ENCODE results near the gene SCNN1A. TPM values are rescaled to one million over a fixed set of nuclear protein-coding genes. Genes with fewer than 3 reads are reported as not detected.
A peak's percentile ranks its signal among the peaks of the same experiment; 100 is the strongest.

SCNN1A gene
- total and polyA plus RNA-seq, 4 experiments from 2014 or later: 0.24 to 1.3 (median 0.60) TPM

GRCh38 chr12:6311822-6312528, 63.4 kb downstream of the SCNN1A start:
- no peak overlapping the region for H3K4me3 ChIP-seq (ENCODE audit: low read length in 2 of 2)
- no peak for DNase-seq
- Mint-ChIP-seq H3K4me3 (peak overlapping the region in 1 of 8 donors; percentile 31), H3K4me1 (no peaks in the 10 kb centered on the region), H3K27ac (no peak overlapping the region), H3K36me3 (no peaks in the 10 kb centered on the region), H3K9me3 (no peaks in the 10 kb centered on the region), H3K27me3 (peaks cover 7 to 13% of the 10 kb centered on the region in 2 donors)
- intact Hi-C loops (cut with micrococcal nuclease): no loop called here
- no peak overlapping the region for H3K27ac ChIP-seq (ENCODE audit: low read depth, low read length)
- POLR2A ChIA-PET (ENCODE audit: partially characterized antibody): no interaction called here
- H3K4me1 ChIP-seq (ENCODE audit: insufficient read depth, low read length): peaks cover 6% of the 10 kb centered on the region
- H3K36me3 ChIP-seq (ENCODE audit: insufficient read depth, low read length): no peaks in the 10 kb centered on the region
- peaks cover 5% of the 10 kb centered on the region for H3K27me3 ChIP-seq (ENCODE audit: insufficient read depth, low read length)
- CTCF ChIA-PET (ENCODE audit: partially characterized antibody): interaction anchor here (1.5 kb wide), 1 partner anchor 154 kb away, joined by 3 read pairs; no protein-coding TSS in a partner anchor
- no peaks in the 10 kb centered on the region for H3K9me3 ChIP-seq (ENCODE audit: control insufficient read depth in 1 of 2, low read length in 2 of 2)

GRCh38 chr12:6310771-6311610, 64.4 kb downstream of the SCNN1A start:
- Mint-ChIP-seq H3K9me3 (no peaks in the 10 kb centered on the region), H3K27ac (no peak overlapping the region), H3K27me3 (peaks cover 7 to 13% of the 10 kb centered on the region in 2 donors), H3K4me3 (peak overlapping the region in 1 of 8 donors; percentile 20), H3K4me1 (no peaks in the 10 kb centered on the region), H3K36me3 (no peaks in the 10 kb centered on the region)
- POLR2A ChIA-PET (ENCODE audit: partially characterized antibody): no interaction called here
- Histone ChIP-seq H3K4me1 (ENCODE audit: insufficient read depth, low read length) (peaks cover 6% of the 10 kb centered on the region), H3K27ac (ENCODE audit: low read depth, low read length) (no peak overlapping the region), H3K27me3 (ENCODE audit: insufficient read depth, low read length) (peaks cover 5% of the 10 kb centered on the region), H3K9me3 (ENCODE audit: control insufficient read depth in 1 of 2, low read length in 2 of 2) (no peaks in the 10 kb centered on the region), H3K4me3 (ENCODE audit: low read length in 2 of 2) (no peak overlapping the region), H3K36me3 (ENCODE audit: insufficient read depth, low read length) (no peaks in the 10 kb centered on the region)
- intact Hi-C loops (cut with micrococcal nuclease): no loop called here
- CTCF ChIA-PET (ENCODE audit: partially characterized antibody): interaction anchor here (1.5 kb wide), 1 partner anchor 155 kb away, joined by 3 read pairs; no protein-coding TSS in a partner anchor
- no peak for DNase-seq

GRCh38 chr12:6307529-6307928, 67.8 kb downstream of the SCNN1A start:
- peaks cover 5% of the 10 kb centered on the region for H3K27me3 ChIP-seq (ENCODE audit: insufficient read depth, low read length)
- Mint-ChIP-seq H3K4me3 (peak overlapping the region in 1 of 8 donors; percentile 27), H3K36me3 (no peaks in the 10 kb centered on the region), H3K27ac (peak overlapping the region in 2 of 7 donors; percentile 14 to 48), H3K4me1 (peaks cover 0 to 1% (median 0%) of the 10 kb centered on the region in 4 donors), H3K27me3 (peaks cover 12 to 18% of the 10 kb centered on the region in 2 donors), H3K9me3 (no peaks in the 10 kb centered on the region)
- no peaks in the 10 kb centered on the region for H3K9me3 ChIP-seq (ENCODE audit: control insufficient read depth in 1 of 2, low read length in 2 of 2)
- H3K36me3 ChIP-seq (ENCODE audit: insufficient read depth, low read length): no peaks in the 10 kb centered on the region
- H3K27ac ChIP-seq (ENCODE audit: low read depth, low read length): no peak overlapping the region
- H3K4me1 ChIP-seq (ENCODE audit: insufficient read depth, low read length): peaks cover 6% of the 10 kb centered on the region
- no peak overlapping the region for H3K4me3 ChIP-seq (ENCODE audit: low read length in 2 of 2)
- ChIA-PET POLR2A (ENCODE audit: partially characterized antibody) (no interaction called here), CTCF (ENCODE audit: partially characterized antibody) (no interaction called here)
- no peak for DNase-seq
- intact Hi-C loops (cut with micrococcal nuclease): no loop called here

- H3K4me3 Mint-ChIP-seq: no peak overlapping the region
- Histone ChIP-seq H3K4me3 (ENCODE audit: low read length in 2 of 2) (no peak overlapping the region), H3K4me1 (ENCODE audit: insufficient read depth, low read length) (peaks cover 6% of the 10 kb centered on the region), H3K27me3 (ENCODE audit: insufficient read depth, low read length) (peaks cover 5% of the 10 kb centered on the region), H3K9me3 (ENCODE audit: control insufficient read depth in 1 of 2, low read length in 2 of 2) (no peaks in the 10 kb centered on the region), H3K27ac (ENCODE audit: low read depth, low read length) (no peak overlapping the region), H3K36me3 (ENCODE audit: insufficient read depth, low read length) (no peaks in the 10 kb centered on the region)
- CTCF ChIA-PET (ENCODE audit: partially characterized antibody): interaction anchor here (1.2 kb wide), 1 partner anchor 13 kb away, joined by 3 read pairs; no protein-coding TSS in a partner anchor
- no peak for DNase-seq
- H3K9me3 Mint-ChIP-seq: no peaks in the 10 kb centered on the region
- POLR2A ChIA-PET (ENCODE audit: partially characterized antibody): no interaction called here
- intact Hi-C loops (cut with micrococcal nuclease): no loop called here
- no peak overlapping the region for H3K27ac Mint-ChIP-seq
- peaks cover 0 to 1% (median 0%) of the 10 kb centered on the region in 4 donors for H3K4me1 Mint-ChIP-seq
- H3K27me3 Mint-ChIP-seq: peaks cover 12 to 17% of the 10 kb centered on the region in 2 donors
- H3K36me3 Mint-ChIP-seq: no peaks in the 10 kb centered on the region
Measured at GRCh38 chr12:6306599-6307220, 68.7 kb downstream of the SCNN1A start.

- H3K4me1 ChIP-seq (ENCODE audit: insufficient read depth, low read length): peaks cover 6% of the 10 kb centered on the region
- H3K27ac ChIP-seq (ENCODE audit: low read depth, low read length): no peak overlapping the region
- intact Hi-C loops (cut with micrococcal nuclease): no loop called here
- Mint-ChIP-seq H3K9me3 (no peaks in the 10 kb centered on the region), H3K4me1 (peaks cover 0 to 1% (median 0%) of the 10 kb centered on the region in 4 donors), H3K36me3 (no peaks in the 10 kb centered on the region), H3K4me3 (peak overlapping the region in 1 of 8 donors; percentile 0), H3K27me3 (peaks cover 12 to 17% of the 10 kb centered on the region in 2 donors), H3K27ac (no peak overlapping the region)
- ChIA-PET CTCF (ENCODE audit: partially characterized antibody) (interaction anchor here (1.1 to 1.3 kb wide), 3 partner anchors 9 to 21 kb away, joined by 3 to 5 read pairs (median 4); no protein-coding TSS in a partner anchor), POLR2A (ENCODE audit: partially characterized antibody) (no interaction called here)
- H3K9me3 ChIP-seq (ENCODE audit: control insufficient read depth in 1 of 2, low read length in 2 of 2): no peaks in the 10 kb centered on the region
- no peaks in the 10 kb centered on the region for H3K36me3 ChIP-seq (ENCODE audit: insufficient read depth, low read length)
- no peak for DNase-seq
- H3K4me3 ChIP-seq (ENCODE audit: low read length in 2 of 2): no peak overlapping the region
- H3K27me3 ChIP-seq (ENCODE audit: insufficient read depth, low read length): peaks cover 4% of the 10 kb centered on the region
Measured at GRCh38 chr12:6306151-6306550, 69.2 kb downstream of the SCNN1A start.

- CTCF ChIA-PET (ENCODE audit: partially characterized antibody): interaction anchor here (0.7 to 1.3 kb wide), 2 partner anchors 19 to 20 kb away, joined by 3 read pairs; no protein-coding TSS in a partner anchor
Measured at GRCh38 chr12:6303071-6303470, 72.3 kb downstream of the SCNN1A start.

More at GRCh38 chr12:6303071-6303470, 72.3 kb downstream of the SCNN1A start:
- Histone ChIP-seq H3K27ac (ENCODE audit: low read depth, low read length) (no peak overlapping the region), H3K4me1 (ENCODE audit: insufficient read depth, low read length) (no peaks in the 10 kb centered on the region), H3K27me3 (ENCODE audit: insufficient read depth, low read length) (no peaks in the 10 kb centered on the region), H3K4me3 (ENCODE audit: low read length in 2 of 2) (no peak overlapping the region), H3K36me3 (ENCODE audit: insufficient read depth, low read length) (no peaks in the 10 kb centered on the region), H3K9me3 (ENCODE audit: control insufficient read depth in 1 of 2, low read length in 2 of 2) (no peaks in the 10 kb centered on the region)
- H3K4me3 Mint-ChIP-seq: no peak overlapping the region
- H3K4me1 Mint-ChIP-seq: peaks cover 0 to 1% (median 0%) of the 10 kb centered on the region in 4 donors
- peaks cover 9 to 10% of the 10 kb centered on the region in 2 donors for H3K27me3 Mint-ChIP-seq
- H3K9me3 Mint-ChIP-seq: no peaks in the 10 kb centered on the region
- no peak for DNase-seq
- intact Hi-C loops (cut with micrococcal nuclease): no loop called here
- H3K27ac Mint-ChIP-seq: no peak overlapping the region
- no peaks in the 10 kb centered on the region for H3K36me3 Mint-ChIP-seq
- POLR2A ChIA-PET (ENCODE audit: partially characterized antibody): no interaction called here
